Dendritic cell treated with granulocyte-macrophage colony-stimulating factor and Interleukin-4, amounts not matched to agents 40 ng/mL and 50 ng/mL, for 4 days (primary cell): ENCODE data around the gene PEG3.
A peak's percentile ranks its signal among the peaks of the same experiment; 100 is the strongest.
"Not testable (repeated sequence)": the region's sequence is repeated elsewhere in the genome, so short reads cannot be mapped to it uniquely, and the experiment has no call there.

Experiments
- H3K27ac Mint-ChIP-seq: one replicate; pipeline ENCODE4 v1.8.0; 2022; ENCODE audit warnings: mild to moderate bottlenecking, mixed read lengths
- H3K27me3 Mint-ChIP-seq: one replicate; pipeline ENCODE4 v1.8.0; 2022; ENCODE audit warnings: mild to moderate bottlenecking, mixed read lengths
- H3K36me3 Mint-ChIP-seq: one replicate; pipeline ENCODE4 v1.8.0; 2022; ENCODE audit warnings: low read depth, mixed read lengths
- H3K4me1 Mint-ChIP-seq: one replicate; pipeline ENCODE4 v1.8.0; 2022; ENCODE audit warnings: low read depth, mixed read lengths
- H3K4me3 Mint-ChIP-seq: one replicate; pipeline ENCODE4 v1.8.0; 2022; ENCODE audit warnings: mild to moderate bottlenecking, moderate library complexity, mixed read lengths
- H3K9me3 Mint-ChIP-seq: one replicate; pipeline ENCODE4 v1.8.0; 2022; ENCODE audit warnings: mixed read lengths
- intact Hi-C: fragments of 100-400 bp; cut with micrococcal nuclease; formaldehyde crosslinking; loops from one replicate; pipeline ENCODE4 v1.15.0; 2022

The PEG3 gene

DNA sequence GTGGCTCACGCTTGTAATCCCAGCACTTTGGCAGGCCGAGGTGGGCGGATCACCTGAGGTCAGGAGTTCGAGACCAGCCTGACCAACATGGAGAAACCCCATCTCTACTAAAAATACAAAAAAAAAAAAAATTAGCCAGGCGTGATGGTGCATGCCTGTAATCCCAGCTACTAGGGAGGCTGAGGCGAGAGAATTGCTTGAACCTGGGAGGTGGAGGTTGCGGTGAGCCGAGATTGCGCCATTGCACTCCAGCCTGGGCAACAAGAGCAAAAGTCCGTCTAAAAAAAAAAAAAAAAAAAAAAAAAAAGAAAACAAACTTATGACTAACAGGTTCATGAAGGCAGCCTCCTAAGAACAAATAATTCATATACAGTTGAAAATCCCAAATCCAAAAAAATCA lies 19.9 kb upstream of the PEG3 start:
- H3K4me1 Mint-ChIP-seq, H3K27me3 Mint-ChIP-seq, intact Hi-C loops, H3K4me3 Mint-ChIP-seq, H3K36me3 Mint-ChIP-seq, H3K27ac Mint-ChIP-seq: not testable (repeated sequence)
- H3K9me3 Mint-ChIP-seq, result peaks cover 62% of the 10 kb centered on the region

DNA sequence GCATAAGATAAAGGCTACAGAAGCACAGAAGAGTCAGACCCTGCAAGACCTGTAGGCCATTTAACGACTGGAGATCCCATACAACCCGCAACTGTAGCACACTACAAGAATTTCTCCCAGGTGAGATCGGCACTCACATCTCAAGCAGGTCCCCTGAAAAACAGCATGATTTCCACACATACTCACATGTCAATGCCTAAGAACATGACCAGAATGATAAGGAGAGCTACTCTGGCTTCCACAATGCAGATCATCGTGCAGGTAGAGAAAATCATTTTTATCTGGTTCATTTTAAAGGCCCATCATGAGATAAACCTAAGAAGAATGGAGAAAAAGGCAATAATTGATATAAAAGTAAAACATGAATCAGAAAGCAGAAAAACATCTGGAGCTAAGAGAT lies 17.5 kb upstream of the PEG3 start:
- peaks cover 62% of the 10 kb centered on the region for H3K9me3 Mint-ChIP-seq
- intact Hi-C loops, result no loop called here
- H3K4me1 Mint-ChIP-seq, result no peaks in the 10 kb centered on the region

DNA sequence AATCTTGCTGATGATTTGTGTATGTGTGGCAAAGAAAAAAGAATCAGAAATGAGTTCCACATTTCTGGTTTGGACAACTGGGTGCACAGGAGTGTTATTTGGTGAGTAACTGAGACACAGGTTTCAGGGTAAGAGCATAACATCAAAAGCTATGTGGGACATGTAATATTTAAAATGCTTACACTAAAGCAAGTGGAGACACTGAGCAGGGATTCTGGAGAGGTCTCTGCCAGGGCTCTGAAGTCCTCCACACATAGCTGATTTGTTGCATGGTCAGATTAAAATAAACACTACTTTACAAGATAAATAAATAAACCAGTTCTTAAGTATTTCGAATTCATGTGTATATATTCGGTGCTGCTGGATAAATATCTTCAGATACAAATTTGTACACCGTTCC lies 16.3 kb upstream of the PEG3 start:
- intact Hi-C loops, result no loop called here
- H3K27me3 Mint-ChIP-seq, result no peaks in the 10 kb centered on the region
- no peak overlapping the region for H3K4me3 Mint-ChIP-seq
- no peak overlapping the region for H3K27ac Mint-ChIP-seq
- peaks cover 73% of the 10 kb centered on the region for H3K9me3 Mint-ChIP-seq
- no peaks in the 10 kb centered on the region for H3K4me1 Mint-ChIP-seq
- no peaks in the 10 kb centered on the region for H3K36me3 Mint-ChIP-seq

More for the DNA sequence above, 17.5 kb upstream of the PEG3 start:
- Mint-ChIP-seq H3K27ac (no peak overlapping the region), H3K27me3 (no peaks in the 10 kb centered on the region), H3K36me3 (no peaks in the 10 kb centered on the region), H3K4me3 (no peak overlapping the region)

DNA sequence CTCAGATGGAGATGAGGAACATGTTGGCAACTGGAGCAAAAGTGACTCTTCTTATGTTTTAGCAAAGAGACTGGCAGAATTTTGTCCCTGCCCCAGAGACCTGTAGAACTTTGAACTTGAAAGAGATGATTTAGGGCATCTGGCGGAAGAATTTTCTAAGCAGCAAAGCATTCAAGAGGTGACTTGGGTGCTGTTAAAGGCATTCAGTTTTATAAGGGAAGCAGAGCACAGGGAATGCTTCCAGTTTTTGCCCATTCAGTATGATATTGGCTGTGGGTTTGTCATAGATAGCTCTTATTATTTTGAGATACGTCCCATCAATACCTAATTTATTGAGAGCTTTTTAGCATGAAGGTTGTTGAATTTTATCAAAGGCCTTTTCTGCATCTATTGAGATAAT lies 11.8 kb upstream of the PEG3 start:
- H3K27me3 Mint-ChIP-seq, H3K27ac Mint-ChIP-seq, H3K36me3 Mint-ChIP-seq, intact Hi-C loops, H3K4me1 Mint-ChIP-seq, H3K4me3 Mint-ChIP-seq: not testable (repeated sequence)
- H3K9me3 Mint-ChIP-seq, result peaks cover 93% of the 10 kb centered on the region

DNA sequence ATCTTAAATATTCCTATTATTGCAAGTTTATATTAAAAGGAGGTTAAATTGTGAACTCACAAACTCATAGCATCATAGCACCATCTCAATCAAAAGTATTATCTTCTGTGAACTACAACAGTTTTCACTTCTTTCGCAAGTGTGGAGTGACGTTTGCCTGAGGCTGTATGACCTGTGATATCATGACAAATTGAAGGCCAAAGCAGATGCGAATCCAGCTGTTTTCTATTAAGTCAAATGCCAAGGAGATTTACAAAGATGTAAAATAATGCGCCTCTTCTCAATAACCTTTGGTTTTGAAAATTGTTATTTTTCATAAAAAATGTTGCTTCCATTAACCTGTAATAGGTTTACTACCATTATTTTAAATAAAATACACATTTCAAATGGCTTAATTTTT lies 7.6 kb upstream of the PEG3 start:
- Mint-ChIP-seq H3K27ac (no peak overlapping the region), H3K4me3 (no peak overlapping the region), H3K9me3 (peaks cover 71% of the 10 kb centered on the region), H3K4me1 (no peaks in the 10 kb centered on the region), H3K27me3 (no peaks in the 10 kb centered on the region), H3K36me3 (no peaks in the 10 kb centered on the region)
- intact Hi-C loops, result no loop called here

DNA sequence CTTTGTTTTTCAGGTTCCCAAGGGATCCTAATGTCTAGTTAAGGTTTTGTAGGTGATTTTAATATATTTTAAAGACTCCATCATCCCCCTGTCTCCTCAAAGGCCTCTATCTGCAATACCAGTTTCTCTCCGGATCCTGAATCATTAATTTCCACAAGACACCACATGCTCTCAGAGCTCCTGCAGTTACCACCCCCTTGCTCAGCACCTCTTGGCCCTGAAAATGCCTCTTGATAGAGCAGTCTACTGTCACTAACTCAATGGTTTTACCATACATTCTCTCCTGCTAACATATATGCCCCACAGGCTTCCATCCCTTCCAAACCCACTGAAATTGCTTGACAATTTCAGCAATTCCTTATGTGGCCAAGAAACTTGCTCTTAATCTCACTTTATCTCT lies 1.9 kb upstream of the PEG3 start:
- Mint-ChIP-seq H3K36me3 (peaks cover 8% of the 10 kb centered on the region), H3K27me3 (peaks cover 25% of the 10 kb centered on the region), H3K27ac (no peak overlapping the region), H3K4me1 (peaks cover 7% of the 10 kb centered on the region), H3K9me3 (peaks cover 52% of the 10 kb centered on the region), H3K4me3 (no peak overlapping the region)
- intact Hi-C loops, result no loop called here

DNA sequence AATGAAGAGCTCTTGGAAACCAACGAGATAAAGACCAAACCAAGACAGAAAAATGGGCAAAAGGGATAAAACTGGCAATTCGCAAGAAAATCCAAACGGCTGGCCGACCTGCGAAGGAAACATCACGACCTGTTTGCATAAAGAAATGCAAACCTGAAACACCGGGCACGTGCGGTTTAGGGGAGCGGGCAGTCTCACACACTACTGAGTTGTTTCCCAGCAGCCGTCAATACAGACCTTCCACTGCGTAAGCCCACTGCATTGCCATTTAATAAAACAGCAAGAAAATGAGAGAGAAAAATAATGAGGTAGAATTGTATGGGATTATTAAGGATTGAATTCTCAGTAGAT lies 642 bp upstream of the PEG3 start:
- H3K4me3 Mint-ChIP-seq, result no peak overlapping the region
- no peak overlapping the region for H3K27ac Mint-ChIP-seq
- H3K36me3 Mint-ChIP-seq, result peaks cover 8% of the 10 kb centered on the region
- intact Hi-C loops, result no loop called here
- H3K9me3 Mint-ChIP-seq, result peaks cover 53% of the 10 kb centered on the region
- peaks cover 11% of the 10 kb centered on the region for H3K4me1 Mint-ChIP-seq
- peaks cover 25% of the 10 kb centered on the region for H3K27me3 Mint-ChIP-seq

DNA sequence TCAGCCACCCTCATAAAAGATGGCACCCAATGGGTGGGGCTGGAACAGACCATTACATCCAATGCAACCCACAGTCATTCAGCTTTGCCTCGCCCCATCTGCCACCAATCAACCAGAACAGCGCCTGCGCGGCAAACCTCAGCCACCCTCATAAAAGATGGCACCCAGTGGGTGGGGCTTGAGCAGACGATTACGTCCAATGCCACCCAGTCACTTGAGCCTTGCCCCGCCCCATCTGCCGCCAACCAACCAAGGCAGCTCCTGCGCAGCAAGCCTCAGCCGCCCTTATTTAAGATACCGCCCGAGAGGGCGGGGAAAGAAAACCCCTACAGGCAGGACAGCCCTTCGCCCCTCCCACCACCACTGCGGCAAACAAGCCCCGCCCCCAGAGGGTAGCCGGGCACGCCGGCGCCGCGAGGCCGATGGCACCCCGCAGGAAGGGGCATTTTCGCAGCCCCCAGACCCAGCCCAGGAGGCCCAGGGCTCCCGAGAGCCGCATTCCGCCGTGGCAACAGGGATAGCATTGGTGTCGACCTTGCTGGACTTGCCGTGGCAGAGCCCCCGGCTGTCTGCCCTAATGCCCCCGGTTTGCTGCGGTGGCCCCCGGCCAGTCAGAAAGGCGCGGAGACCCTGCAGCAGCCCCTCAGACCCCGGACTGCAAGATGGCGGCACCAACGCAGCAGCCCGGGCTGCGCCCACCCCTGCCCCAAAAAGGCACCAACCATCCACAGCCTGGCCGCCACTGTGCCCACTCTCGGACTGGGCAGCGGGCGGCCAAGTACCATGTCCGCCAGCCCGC lies 675 bp downstream of the PEG3 start:
- intact Hi-C loops, result no loop called here
- Mint-ChIP-seq H3K27ac (peak overlapping the region; percentile 69), H3K9me3 (peaks cover 57% of the 10 kb centered on the region), H3K27me3 (peaks cover 25% of the 10 kb centered on the region), H3K4me3 (peak overlapping the region; percentile 59), H3K36me3 (peaks cover 8% of the 10 kb centered on the region), H3K4me1 (peaks cover 11% of the 10 kb centered on the region)

DNA sequence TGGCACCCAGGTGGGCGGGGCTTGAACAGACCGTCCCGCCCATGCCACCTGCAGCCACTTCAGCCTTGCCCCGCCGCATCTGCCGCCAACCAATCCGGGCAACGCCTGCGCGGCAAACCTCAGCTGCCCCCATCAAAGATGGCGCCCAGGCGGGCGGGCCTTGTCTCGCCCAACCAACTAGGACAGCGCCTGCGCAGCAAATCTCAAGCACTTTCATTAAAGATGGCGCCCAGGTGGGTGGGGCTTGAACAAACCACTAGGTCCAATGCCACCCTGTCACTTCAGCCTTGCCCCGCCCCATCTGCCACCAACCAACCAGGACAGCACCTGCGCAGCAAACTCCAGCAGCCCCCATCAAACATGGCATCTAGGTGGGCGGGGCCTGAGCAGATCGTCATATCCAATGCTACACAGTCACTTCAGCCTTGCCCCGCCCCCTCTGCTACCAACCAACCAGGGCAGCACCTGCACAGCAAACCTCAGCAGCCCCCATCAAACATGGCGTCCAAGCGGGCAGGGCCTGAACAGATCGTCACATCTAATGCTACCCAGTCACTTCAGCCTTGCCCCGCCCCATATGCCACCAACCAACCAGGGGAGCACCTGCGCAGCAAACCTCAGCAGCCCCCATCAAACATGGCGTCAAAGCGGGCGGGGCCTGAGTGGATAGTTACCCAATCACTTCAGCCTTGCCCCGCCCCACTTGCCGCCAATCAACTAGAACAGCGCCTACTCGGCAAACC lies 1.4 kb downstream of the PEG3 start:
- H3K36me3 Mint-ChIP-seq, result peaks cover 8% of the 10 kb centered on the region
- peaks cover 11% of the 10 kb centered on the region for H3K4me1 Mint-ChIP-seq
- H3K9me3 Mint-ChIP-seq, result peaks cover 63% of the 10 kb centered on the region
- H3K27ac Mint-ChIP-seq, result peak overlapping the region; percentile 69
- peaks cover 25% of the 10 kb centered on the region for H3K27me3 Mint-ChIP-seq
- intact Hi-C loops, result no loop called here
- H3K4me3 Mint-ChIP-seq, result peak overlapping the region; percentile 65

DNA sequence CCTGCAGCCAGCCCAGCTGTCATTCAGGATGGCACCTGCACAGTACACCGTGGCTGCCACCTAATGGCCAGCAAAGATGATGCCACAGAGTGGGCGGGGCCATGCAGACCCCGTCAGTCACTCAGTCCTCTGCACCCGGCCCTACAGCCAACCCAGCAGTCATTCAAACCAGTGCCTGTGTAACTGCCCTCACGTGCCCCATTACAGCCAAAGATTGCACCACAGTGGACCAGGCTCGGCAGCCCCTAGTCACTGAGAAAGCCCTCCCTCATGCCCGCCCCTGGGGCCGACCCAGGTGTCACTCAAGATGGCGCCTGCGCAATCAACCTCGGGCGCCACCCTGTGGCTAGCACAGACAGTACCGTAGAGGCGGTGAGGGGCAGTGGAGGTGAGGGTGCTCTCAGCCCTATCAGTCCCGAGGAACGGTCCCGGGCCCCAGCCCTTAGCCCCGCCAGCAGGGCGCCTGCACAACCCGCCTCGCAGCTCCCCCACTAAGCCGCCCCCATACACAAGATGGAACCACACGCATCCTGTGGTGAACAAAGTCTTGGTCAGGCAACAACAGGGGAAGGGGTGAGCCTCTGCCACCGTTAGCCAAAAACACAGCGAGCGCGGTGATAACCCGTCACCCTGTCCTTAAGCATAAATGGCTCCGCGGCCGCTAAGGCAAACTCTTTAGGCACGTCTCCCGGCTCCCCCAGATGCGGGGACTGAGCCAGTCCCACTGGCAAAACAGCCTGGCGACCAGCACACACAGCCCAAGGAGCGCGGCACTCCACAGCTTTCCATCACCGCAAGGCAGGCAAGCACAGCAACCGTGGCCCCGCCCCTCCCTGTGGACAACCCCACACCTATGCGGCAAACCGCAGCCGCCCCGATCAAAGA lies 2.3 kb downstream of the PEG3 start:
- Mint-ChIP-seq H3K27me3 (peaks cover 25% of the 10 kb centered on the region), H3K27ac (peak overlapping the region; percentile 69), H3K9me3 (peaks cover 68% of the 10 kb centered on the region), H3K36me3 (peaks cover 8% of the 10 kb centered on the region), H3K4me1 (peaks cover 11% of the 10 kb centered on the region), H3K4me3 (peak overlapping the region; percentile 65)
- intact Hi-C loops, result no loop called here

DNA sequence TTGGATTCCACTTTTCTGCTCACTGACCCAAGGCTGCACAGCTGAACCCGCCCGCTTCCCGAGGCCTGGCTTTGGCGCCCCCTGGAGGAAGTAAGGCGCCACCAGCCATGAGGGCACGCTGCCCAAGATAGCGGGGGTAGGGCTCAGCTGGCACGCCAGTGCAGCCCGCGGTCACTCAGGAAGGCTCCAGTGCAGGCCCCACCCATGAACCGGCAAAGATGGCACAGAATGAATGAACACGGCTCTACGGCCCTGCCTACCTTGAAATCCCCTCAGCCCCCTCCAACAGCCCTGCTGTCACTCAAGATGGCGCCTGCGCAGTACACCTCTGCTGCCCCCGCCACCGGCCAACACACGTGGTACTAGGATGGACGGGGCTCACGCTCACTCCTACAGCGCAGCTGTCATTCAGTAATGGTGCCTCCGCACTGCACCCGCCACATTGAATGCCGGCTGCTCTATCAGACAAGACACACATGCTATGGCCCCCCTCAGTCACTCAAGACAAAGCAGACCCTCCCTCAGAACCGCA lies 3.0 kb downstream of the PEG3 start:
- intact Hi-C loops, result no loop called here
- Mint-ChIP-seq H3K4me1 (peaks cover 11% of the 10 kb centered on the region), H3K27ac (peak overlapping the region; percentile 69)

DNA sequence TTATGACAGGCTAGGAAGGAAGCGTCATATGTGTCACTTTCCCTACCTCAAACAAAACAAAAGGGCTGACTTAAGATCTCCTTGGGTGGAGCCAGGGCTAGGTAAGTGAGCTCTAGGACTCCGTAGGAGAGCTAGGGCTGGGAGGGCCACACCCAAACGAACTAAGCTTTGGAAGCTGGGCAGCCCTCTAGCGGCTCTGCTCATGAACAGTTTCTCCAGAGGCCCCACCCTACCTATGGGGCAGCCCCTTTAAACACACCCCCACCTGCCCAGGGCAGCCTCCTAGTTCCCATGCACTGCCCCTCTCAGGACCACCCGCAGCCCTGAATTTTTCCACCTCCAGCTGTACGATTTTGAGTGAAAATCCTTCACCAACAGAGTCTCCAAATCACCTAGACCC lies 3.5 kb downstream of the PEG3 start:
- intact Hi-C loops, result no loop called here
- Mint-ChIP-seq H3K4me1 (peaks cover 11% of the 10 kb centered on the region), H3K9me3 (peaks cover 79% of the 10 kb centered on the region), H3K4me3 (no peak overlapping the region), H3K36me3 (peaks cover 8% of the 10 kb centered on the region), H3K27ac (no peak overlapping the region), H3K27me3 (peaks cover 25% of the 10 kb centered on the region)

More for the DNA sequence above, 3.0 kb downstream of the PEG3 start:
- peaks cover 25% of the 10 kb centered on the region for H3K27me3 Mint-ChIP-seq
- peak overlapping the region; percentile 65 for H3K4me3 Mint-ChIP-seq
- H3K36me3 Mint-ChIP-seq, result peaks cover 8% of the 10 kb centered on the region
- peaks cover 73% of the 10 kb centered on the region for H3K9me3 Mint-ChIP-seq

DNA sequence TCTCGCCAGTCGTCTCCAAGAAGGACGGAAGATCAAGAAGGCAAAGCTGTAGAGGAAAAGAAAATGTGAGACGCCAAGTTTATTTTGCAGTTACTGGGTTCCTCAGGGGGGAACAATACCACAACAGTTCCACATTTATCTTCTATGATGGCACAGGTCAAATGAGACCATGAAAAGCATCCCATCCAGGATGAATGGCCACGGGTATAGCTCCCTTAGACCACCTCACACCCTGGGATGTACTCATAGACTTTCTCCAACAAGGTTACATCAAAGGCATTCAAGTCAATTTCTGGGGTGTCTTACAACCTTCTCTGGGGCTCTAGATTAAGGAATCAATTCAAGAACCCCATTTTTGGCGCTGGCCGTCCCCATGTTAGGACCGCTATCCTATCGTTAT lies 4.5 kb downstream of the PEG3 start:
- H3K27ac Mint-ChIP-seq, result no peak overlapping the region
- intact Hi-C loops, result no loop called here
- peaks cover 8% of the 10 kb centered on the region for H3K36me3 Mint-ChIP-seq
- H3K9me3 Mint-ChIP-seq, result peaks cover 74% of the 10 kb centered on the region
- H3K4me3 Mint-ChIP-seq, result no peak overlapping the region
- H3K4me1 Mint-ChIP-seq, result peaks cover 11% of the 10 kb centered on the region
- H3K27me3 Mint-ChIP-seq, result peaks cover 20% of the 10 kb centered on the region

DNA sequence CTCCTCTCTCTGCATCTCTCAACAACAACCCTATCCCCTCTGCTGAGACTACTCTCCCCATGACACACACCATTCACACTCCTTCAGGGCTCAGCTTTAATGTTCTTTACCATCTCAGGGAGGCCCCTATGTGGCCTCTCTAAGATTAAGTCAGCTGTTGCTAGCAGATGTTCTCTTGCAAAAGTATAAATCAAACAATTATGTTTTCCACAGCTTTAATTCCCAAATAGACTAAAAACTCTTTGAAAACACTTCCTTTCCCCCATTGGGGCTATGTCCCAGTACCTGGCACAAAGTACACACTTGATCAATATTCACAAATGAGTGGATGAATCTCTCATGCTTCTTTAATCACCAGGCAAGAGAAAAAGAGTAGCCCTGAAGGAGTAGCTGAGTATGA lies 5.1 kb downstream of the PEG3 start:
- no peak overlapping the region for H3K27ac Mint-ChIP-seq
- H3K9me3 Mint-ChIP-seq, result peaks cover 68% of the 10 kb centered on the region
- peaks cover 8% of the 10 kb centered on the region for H3K36me3 Mint-ChIP-seq

More for the DNA sequence above, 5.1 kb downstream of the PEG3 start:
- intact Hi-C loops, result no loop called here
- H3K4me3 Mint-ChIP-seq, result no peak overlapping the region
- peaks cover 13% of the 10 kb centered on the region for H3K27me3 Mint-ChIP-seq
- peaks cover 11% of the 10 kb centered on the region for H3K4me1 Mint-ChIP-seq
